HG03460 (cell line): ENCODE results near the gene SLC23A3.

Source experiments
- ATAC-seq: cut with Tn5 transposase; IDR thresholded peaks from one replicate; pipeline ENCODE4 v1.9.1; 2021; ENCODE audit not compliant: unreplicated experiment

Gene SLC23A3

GRCh38 chr2:219155054-219155644 is 14.7 kb downstream of the SLC23A3 start:
- no peak for ATAC-seq

GRCh38 chr2:219149667-219150066 is 20.2 kb downstream of the SLC23A3 start:
- no peak for ATAC-seq

GRCh38 chr2:219142329-219142728 is 27.5 kb downstream of the SLC23A3 start:
- no peak for ATAC-seq

GRCh38 chr2:219140722-219141121 is 29.1 kb downstream of the SLC23A3 start:
- no peak for ATAC-seq

- ATAC-seq: no peak
Observed at GRCh38 chr2:219133976-219134375, 35.9 kb downstream of the SLC23A3 start.

GRCh38 chr2:219131744-219132143 is 38.1 kb downstream of the SLC23A3 start:
- ATAC-seq: no peak

GRCh38 chr2:219131327-219131726 is 38.5 kb downstream of the SLC23A3 start:
- ATAC-seq: no peak

GRCh38 chr2:219129589-219129988 is 40.2 kb downstream of the SLC23A3 start:
- no peak for ATAC-seq

GRCh38 chr2:219128396-219128795 is 41.4 kb downstream of the SLC23A3 start:
- ATAC-seq: no peak

- no peak for ATAC-seq
Observed at GRCh38 chr2:219127037-219127635, 42.7 kb downstream of the SLC23A3 start.

GRCh38 chr2:219126555-219126954 is 43.3 kb downstream of the SLC23A3 start:
- ATAC-seq: no peak

GRCh38 chr2:219125886-219126270 is 44.0 kb downstream of the SLC23A3 start:
- ATAC-seq: no peak

GRCh38 chr2:219125225-219125885 is 44.5 kb downstream of the SLC23A3 start:
- no peak for ATAC-seq

- no peak for ATAC-seq
Observed at GRCh38 chr2:219124381-219125110, 45.3 kb downstream of the SLC23A3 start.

GRCh38 chr2:219123356-219124135 is 46.3 kb downstream of the SLC23A3 start:
- no peak for ATAC-seq

GRCh38 chr2:219122202-219122980 is 47.4 kb downstream of the SLC23A3 start:
- ATAC-seq: no peak

- no peak for ATAC-seq
Observed at GRCh38 chr2:219120082-219120481, 49.7 kb downstream of the SLC23A3 start.

- no peak for ATAC-seq
Observed at GRCh38 chr2:219119422-219120043, 50.3 kb downstream of the SLC23A3 start.

- no peak for ATAC-seq
Observed at GRCh38 chr2:219118504-219118903, 51.3 kb downstream of the SLC23A3 start.
